ENCODE results near the gene DEGS2. TPM values are rescaled to one million over a fixed set of nuclear protein-coding genes. Genes with fewer than 3 reads are reported as not detected.

The DEGS2 gene
- polyA plus RNA-seq, 2 of the 4 experiments (the other 2 are of a cell fraction), result 0.93 to 2.3 TPM

DNA sequence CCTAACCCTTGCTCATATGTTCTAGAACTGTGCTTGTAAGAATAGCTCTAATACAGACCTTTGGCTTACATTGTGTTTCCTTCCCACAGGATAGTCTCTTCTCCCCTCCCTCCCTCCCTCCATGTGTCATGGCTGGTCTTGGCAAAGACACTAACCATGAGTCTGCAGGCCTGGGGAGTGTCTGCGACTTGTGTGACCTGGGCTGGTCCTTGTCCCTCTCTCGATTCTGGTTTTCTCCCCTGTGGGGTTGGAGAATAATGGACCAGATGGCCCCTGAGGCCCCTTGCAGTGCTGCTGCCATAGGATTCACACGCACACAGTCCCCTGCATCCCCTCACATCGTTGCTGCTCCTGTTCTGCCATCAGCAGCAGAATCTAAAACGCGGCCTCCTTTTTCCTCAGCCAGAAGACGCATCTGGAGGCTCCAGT, 30.3 kb downstream of the DEGS2 start:
- TF ChIP-seq HOXB5 (CRISPR knock-in tag; IDR thresholded peaks at IDR 0.05), result no peak
- TF ChIP-seq, protein P1, sequence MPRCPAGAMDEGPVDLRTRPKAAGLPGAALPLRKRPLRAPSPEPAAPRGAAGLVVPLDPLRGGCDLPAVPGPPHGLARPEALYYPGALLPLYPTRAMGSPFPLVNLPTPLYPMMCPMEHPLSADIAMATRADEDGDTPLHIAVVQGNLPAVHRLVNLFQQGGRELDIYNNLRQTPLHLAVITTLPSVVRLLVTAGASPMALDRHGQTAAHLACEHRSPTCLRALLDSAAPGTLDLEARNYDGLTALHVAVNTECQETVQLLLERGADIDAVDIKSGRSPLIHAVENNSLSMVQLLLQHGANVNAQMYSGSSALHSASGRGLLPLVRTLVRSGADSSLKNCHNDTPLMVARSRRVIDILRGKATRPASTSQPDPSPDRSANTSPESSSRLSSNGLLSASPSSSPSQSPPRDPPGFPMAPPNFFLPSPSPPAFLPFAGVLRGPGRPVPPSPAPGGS (IDR thresholded peaks at IDR 0.05), result no peak
- no peak for TF ChIP-seq KDM5A (IDR thresholded peaks at IDR 0.05)
- no peak for TF ChIP-seq JUN (IDR thresholded peaks at IDR 0.05)
- FAIRE-seq (no peak), ATAC-seq (no peak), DNase-seq (ENCODE audit: low read depth in 1 of 2, low spot score in 1 of 2) (no peak)
- no peak overlapping the region for H3K4me3 ChIP-seq
- no peak overlapping the region for H3K27ac ChIP-seq
- H3K4me1 ChIP-seq, result no peaks in the 10 kb centered on the region
- POLR2A ChIA-PET, result no interaction called here
- no peak overlapping the region for H3K4me2 ChIP-seq
- CTCF ChIA-PET, result interaction anchor here (0.6 to 2.5 kb wide), 4 partner anchors 13 to 98 kb away, joined by 3 to 7 read pairs (median 3); no protein-coding TSS in a partner anchor
- H3K9me3 ChIP-seq, result no peaks in the 10 kb centered on the region
- 94% methylated on average over 7 of the region's 7 CpGs for WGBS (ENCODE audit: missing lambda C conversion rate)

GRCh38 chr14:100128688-100129087, 30.8 kb downstream of the DEGS2 start:
- Histone ChIP-seq H3K4me1 (no peaks in the 10 kb centered on the region), H3K4me2 (no peak overlapping the region), H3K9me3 (no peaks in the 10 kb centered on the region), H3K27ac (no peak overlapping the region), H3K4me3 (no peak overlapping the region)
- DNase-seq (ENCODE audit: low read depth in 1 of 2, low spot score in 1 of 2) (no peak), ATAC-seq (no peak), FAIRE-seq (no peak)
- TF ChIP-seq PHF8 (IDR thresholded peaks at IDR 0.05; ENCODE audit: borderline replicate concordance, low read depth) (no peak), HES2 (IDR thresholded peaks at IDR 0.05) (no peak), NPAS2 (CRISPR knock-in tag; IDR thresholded peaks at IDR 0.05; ENCODE audit: borderline replicate concordance) (no peak), HMGXB4 (CRISPR knock-in tag; IDR thresholded peaks at IDR 0.05; ENCODE audit: borderline replicate concordance) (no peak)
- ChIA-PET POLR2A (no interaction called here), CTCF (interaction anchor here (0.6 to 2.5 kb wide), 3 partner anchors 14 to 27 kb away, joined by 3 to 7 read pairs (median 3); no protein-coding TSS in a partner anchor)
- 85% methylated on average over 10 of the region's 12 CpGs for WGBS (ENCODE audit: missing lambda C conversion rate)

DNA sequence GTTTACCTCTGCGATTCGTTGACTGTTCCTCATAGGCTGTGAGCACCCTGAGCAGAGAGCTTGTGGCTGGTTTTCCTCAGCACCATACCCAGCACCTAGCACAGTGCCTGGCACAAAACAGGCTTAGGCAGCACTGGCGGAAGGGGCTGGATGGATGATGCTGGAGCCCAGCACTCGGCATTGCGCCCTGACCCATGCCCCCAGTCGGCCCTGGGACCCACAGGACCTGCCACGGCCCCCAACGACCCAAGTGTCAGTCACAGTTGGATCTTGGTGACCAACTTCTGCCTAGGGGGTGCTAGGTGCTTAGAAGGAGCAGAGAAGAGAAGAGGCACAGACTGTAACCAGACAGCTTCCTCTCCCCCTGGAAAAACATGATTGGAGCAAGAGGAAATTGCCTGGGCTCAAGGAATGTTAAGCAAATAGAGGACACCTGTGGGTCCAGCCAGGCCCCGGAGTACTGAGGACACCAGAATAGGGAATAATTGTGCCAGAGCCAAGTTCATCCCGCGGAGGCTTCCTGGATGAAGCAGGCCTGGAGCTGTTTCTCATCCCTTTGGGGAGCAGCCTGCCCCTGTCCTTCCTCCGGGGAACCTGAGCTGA, 31.5 kb downstream of the DEGS2 start:
- POLR2A ChIA-PET, result no interaction called here
- Histone ChIP-seq H3K4me3 (no peak overlapping the region), H3K27ac (no peak overlapping the region), H3K9me3 (no peaks in the 10 kb centered on the region), H3K4me1 (no peaks in the 10 kb centered on the region), H3K4me2 (no peak overlapping the region)
- DNase-seq (ENCODE audit: low read depth in 1 of 2, low spot score in 1 of 2) (no peak), FAIRE-seq (no peak), ATAC-seq (no peak)
- WGBS (ENCODE audit: missing lambda C conversion rate), result 83% methylated on average over 11 of the region's 12 CpGs
- TF ChIP-seq NFE2L2 (conservative IDR thresholded peaks at IDR 0.05; ENCODE audit: low read length) (no peak), FOXS1 (CRISPR knock-in tag; IDR thresholded peaks at IDR 0.05) (no peak), RNF2 (IDR thresholded peaks at IDR 0.05; ENCODE audit: borderline replicate concordance, low read depth) (no peak), JUN (IDR thresholded peaks at IDR 0.05) (no peak), CBX2 (IDR thresholded peaks at IDR 0.05; ENCODE audit: borderline replicate concordance, low read depth) (no peak), FOSB (CRISPR knock-in tag; IDR thresholded peaks at IDR 0.05) (no peak), GATA3 (IDR thresholded peaks at IDR 0.05; ENCODE audit: borderline replicate concordance) (no peak), ELK1 (IDR thresholded peaks at IDR 0.05; ENCODE audit: low read depth, low read length) (no peak), HDAC2 (IDR thresholded peaks at IDR 0.05) (no peak), EHF (CRISPR knock-in tag; IDR thresholded peaks at IDR 0.05) (no peak), EHMT2 (IDR thresholded peaks at IDR 0.05; ENCODE audit: low read depth) (no peak)
- TF ChIP-seq, protein P2, sequence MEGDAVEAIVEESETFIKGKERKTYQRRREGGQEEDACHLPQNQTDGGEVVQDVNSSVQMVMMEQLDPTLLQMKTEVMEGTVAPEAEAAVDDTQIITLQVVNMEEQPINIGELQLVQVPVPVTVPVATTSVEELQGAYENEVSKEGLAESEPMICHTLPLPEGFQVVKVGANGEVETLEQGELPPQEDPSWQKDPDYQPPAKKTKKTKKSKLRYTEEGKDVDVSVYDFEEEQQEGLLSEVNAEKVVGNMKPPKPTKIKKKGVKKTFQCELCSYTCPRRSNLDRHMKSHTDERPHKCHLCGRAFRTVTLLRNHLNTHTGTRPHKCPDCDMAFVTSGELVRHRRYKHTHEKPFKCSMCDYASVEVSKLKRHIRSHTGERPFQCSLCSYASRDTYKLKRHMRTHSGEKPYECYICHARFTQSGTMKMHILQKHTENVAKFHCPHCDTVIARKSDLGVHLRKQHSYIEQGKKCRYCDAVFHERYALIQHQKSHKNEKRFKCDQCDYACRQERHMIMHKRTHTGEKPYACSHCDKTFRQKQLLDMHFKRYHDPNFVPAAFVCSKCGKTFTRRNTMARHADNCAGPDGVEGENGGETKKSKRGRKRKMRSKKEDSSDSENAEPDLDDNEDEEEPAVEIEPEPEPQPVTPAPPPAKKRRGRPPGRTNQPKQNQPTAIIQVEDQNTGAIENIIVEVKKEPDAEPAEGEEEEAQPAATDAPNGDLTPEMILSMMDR (IDR thresholded peaks at IDR 0.05), result no peak
- CTCF ChIA-PET, result interaction anchor here (2.5 to 4.4 kb wide), 2 partner anchors 19 to 27 kb away, joined by 7 to 28 read pairs; no protein-coding TSS in a partner anchor

Measured in A549 (cell line).